Mesothelial cell of epicardium (in vitro differentiated cells): ENCODE measurements around the gene RERE. TPM values are rescaled to one million over a fixed set of nuclear protein-coding genes. Genes with fewer than 3 reads are reported as not detected.

Source experiments
- DNase-seq, 2 experiments: peaks; one replicate each; pipeline ENCODE4 v3.0.0; 2021; ENCODE audit warnings: low spot score in 2 of 2; ENCODE audit not compliant: unreplicated experiment in 2 of 2
- H3K27ac Mint-ChIP-seq: 2 replicates; pipeline ENCODE4 v1.8.0; 2021; ENCODE audit warnings: mixed read lengths
- H3K27me3 Mint-ChIP-seq: 2 replicates; pipeline ENCODE4 v1.8.0; 2021; ENCODE audit warnings: low read depth, mixed read lengths
- H3K36me3 Mint-ChIP-seq: 2 replicates; pipeline ENCODE4 v1.8.0; 2021; ENCODE audit warnings: mixed read lengths
- H3K4me1 Mint-ChIP-seq: 2 replicates; pipeline ENCODE4 v1.8.0; 2021; ENCODE audit warnings: mixed read lengths
- H3K4me3 Mint-ChIP-seq: 2 replicates; pipeline ENCODE4 v1.8.0; 2021; ENCODE audit warnings: mild to moderate bottlenecking, moderate library complexity, mixed read lengths
- H3K9me3 Mint-ChIP-seq: 2 replicates; pipeline ENCODE4 v1.8.0; 2021; ENCODE audit warnings: mixed read lengths
- CTCF ChIP-seq: fragments of 200-600 bp; sonication (generic); IDR thresholded peaks from one replicate; pipeline ENCODE4 v1.5.0; 2021; ENCODE audit warnings: antibody characterized with exemption; ENCODE audit not compliant: unreplicated experiment
- total RNA-seq: library from RNA; stranded (reverse); gene quantifications from 3 replicates; pipeline ENCODE4 v1.2.1, GENCODE V29; 2021

The RERE gene
- total RNA-seq, 1 donor from 2014 or later = 187 TPM

GRCh38 chr1:8337776-8338525 is 479.5 kb downstream of the RERE start:
- peaks cover 27% of the 10 kb centered on the region for H3K36me3 Mint-ChIP-seq
- H3K9me3 Mint-ChIP-seq = peaks cover 4% of the 10 kb centered on the region
- DNase-seq = no peak
- peaks cover 2% of the 10 kb centered on the region for H3K4me1 Mint-ChIP-seq
- no peaks in the 10 kb centered on the region for H3K27me3 Mint-ChIP-seq
- TF ChIP-seq CTCF = no peak
- no peak overlapping the region for H3K27ac Mint-ChIP-seq
- H3K4me3 Mint-ChIP-seq = no peak overlapping the region

GRCh38 chr1:8335246-8335645 is 482.2 kb downstream of the RERE start:
- Mint-ChIP-seq H3K36me3 (peaks cover 22% of the 10 kb centered on the region), H3K27me3 (no peaks in the 10 kb centered on the region), H3K9me3 (peaks cover 4% of the 10 kb centered on the region), H3K4me1 (no peaks in the 10 kb centered on the region), H3K4me3 (no peak overlapping the region), H3K27ac (no peak overlapping the region)
- TF ChIP-seq CTCF = no peak
- no peak for DNase-seq

- Mint-ChIP-seq H3K9me3 (peaks cover 4% of the 10 kb centered on the region), H3K4me1 (no peaks in the 10 kb centered on the region), H3K36me3 (peaks cover 17% of the 10 kb centered on the region), H3K27ac (no peak overlapping the region), H3K27me3 (no peaks in the 10 kb centered on the region), H3K4me3 (no peak overlapping the region)
- no peak for TF ChIP-seq CTCF
- no peak for DNase-seq
These were observed 483.2 kb downstream of the RERE start for GRCh38 chr1:8334106-8334851.

- H3K4me3 Mint-ChIP-seq = no peak overlapping the region
- TF ChIP-seq CTCF = no peak
- no peaks in the 10 kb centered on the region for H3K27me3 Mint-ChIP-seq
- no peaks in the 10 kb centered on the region for H3K4me1 Mint-ChIP-seq
- H3K27ac Mint-ChIP-seq = no peak overlapping the region
- peaks cover 17% of the 10 kb centered on the region for H3K36me3 Mint-ChIP-seq
- DNase-seq = no peak
- H3K9me3 Mint-ChIP-seq = peaks cover 4% of the 10 kb centered on the region
These were observed 484.0 kb downstream of the RERE start for GRCh38 chr1:8333246-8333987.

- no peaks in the 10 kb centered on the region for H3K27me3 Mint-ChIP-seq
- H3K36me3 Mint-ChIP-seq = peaks cover 17% of the 10 kb centered on the region
- no peak overlapping the region for H3K27ac Mint-ChIP-seq
- H3K4me1 Mint-ChIP-seq = no peaks in the 10 kb centered on the region
- peaks cover 4% of the 10 kb centered on the region for H3K9me3 Mint-ChIP-seq
- DNase-seq = no peak
- TF ChIP-seq CTCF = no peak
- no peak overlapping the region for H3K4me3 Mint-ChIP-seq
These were observed 484.6 kb downstream of the RERE start for GRCh38 chr1:8332806-8333205.
